ENCODE data around the gene ZNF592. TPM values are rescaled to one million over a fixed set of nuclear protein-coding genes. Genes with fewer than 3 reads are reported as not detected.

ZNF592 gene
- total and polyA plus RNA-seq, 2 of the 13 experiments (the other 11 are each of a cell fraction or from before 2014, with no cell fraction given), result 8.2 to 9.8 TPM

GRCh38 chr15:84761607-84762131, 13.3 kb downstream of the ZNF592 start (continued):
- no peak for TF ChIP-seq SOX13 (IDR thresholded peaks at IDR 0.05)
- no peak for TF ChIP-seq SOX13 (CRISPR knock-in tag; conservative IDR thresholded peaks at IDR 0.05 in 1 of 2, IDR thresholded peaks at IDR 0.05 in 1 of 2)

GRCh38 chr15:84762840-84763572, 14.6 kb downstream of the ZNF592 start:
- Histone ChIP-seq H3K27me3 (ENCODE audit: control insufficient read depth in 1 of 2, insufficient read depth in 2 of 2, low read length in 2 of 2) (no peaks in the 10 kb centered on the region), H3K4me1 (ENCODE audit: insufficient read depth, low read length) (peaks cover 50% of the 10 kb centered on the region), H3K4me3 (replicated peaks in 1 of 3; ENCODE audit: insufficient read depth in 1 of 3, low read depth in 2 of 3, low read length in 3 of 3) (no peak overlapping the region), H3K79me2 (ENCODE audit: insufficient read depth, low read length) (peaks cover 83% of the 10 kb centered on the region), H3K36me3 (replicated peaks in 1 of 2; ENCODE audit: control insufficient read depth in 1 of 2, insufficient read depth in 2 of 2, low read length in 2 of 2) (peaks cover 9 to 21% of the 10 kb centered on the region in 2 experiments), H3K9ac (ENCODE audit: insufficient read depth, low read depth, low read length) (no peak overlapping the region), H3K9me3 (ENCODE audit: low read length) (no peaks in the 10 kb centered on the region), H2AFZ (ENCODE audit: low read length) (no peak overlapping the region), H3K27ac (ENCODE audit: extremely low read length, insufficient read depth, low read length) (no peak overlapping the region), H4K20me1 (ENCODE audit: insufficient read depth, low read length) (peaks cover 13% of the 10 kb centered on the region; the same call in 1 of the 2 replicates), H3K4me2 (ENCODE audit: low read depth, low read length) (no peak overlapping the region)
- FAIRE-seq (no peak), ATAC-seq (peak; percentile 50; the same call in 1 of the 3 replicates), DNase-seq (ENCODE audit: low spot score) (no peak)
- TF ChIP-seq ZNF121 (CRISPR knock-in tag; IDR thresholded peaks at IDR 0.05), result no peak
- TF ChIP-seq ZGPAT (CRISPR knock-in tag; IDR thresholded peaks at IDR 0.05), result no peak
- peak; percentile 53; the same call in 1 of the 2 replicates for TF ChIP-seq HNF4A (CRISPR knock-in tag; IDR thresholded peaks at IDR 0.05)
- TF ChIP-seq, protein P1, sequence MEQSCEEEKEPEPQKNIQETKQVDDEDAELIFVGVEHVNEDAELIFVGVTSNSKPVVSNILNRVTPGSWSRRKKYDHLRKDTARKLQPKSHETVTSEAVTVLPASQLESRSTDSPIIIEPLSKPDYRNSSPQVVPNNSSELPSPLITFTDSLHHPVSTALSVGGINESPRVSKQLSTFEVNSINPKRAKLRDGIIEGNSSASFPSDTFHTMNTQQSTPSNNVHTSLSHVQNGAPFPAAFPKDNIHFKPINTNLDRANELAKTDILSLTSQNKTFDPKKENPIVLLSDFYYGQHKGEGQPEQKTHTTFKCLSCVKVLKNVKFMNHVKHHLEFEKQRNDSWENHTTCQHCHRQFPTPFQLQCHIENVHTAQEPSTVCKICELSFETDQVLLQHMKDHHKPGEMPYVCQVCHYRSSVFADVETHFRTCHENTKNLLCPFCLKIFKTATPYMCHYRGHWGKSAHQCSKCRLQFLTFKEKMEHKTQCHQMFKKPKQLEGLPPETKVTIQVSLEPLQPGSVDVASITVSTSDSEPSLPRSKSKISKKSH (CRISPR knock-in tag; IDR thresholded peaks at IDR 0.05; ENCODE audit: borderline replicate concordance), result no peak
- no peak for TF ChIP-seq SMAD3 (CRISPR knock-in tag; IDR thresholded peaks at IDR 0.05)
- ChIA-PET POLR2A (no interaction called here), CTCF (ENCODE audit: low intra/inter-chr PET ratio, low total read pairs) (no interaction called here)
- in situ Hi-C loops (cut with HindIII; ENCODE audit: extremely low pct_ligation_motif_present, low pct_unique_long_range_greater_than_20kb) (no loop called here), intact Hi-C loops (cut with micrococcal nuclease; ENCODE audit: unreplicated experiment) (no loop called here)
- 94% methylated on average over 3 of the region's 3 CpGs for WGBS (ENCODE audit: low lambda C conversion rate)
- BruUV-seq (replicated peaks), result no TSS peak
